Measurements from ENCODE around the gene C22orf39.
A peak's percentile ranks its signal among the peaks of the same experiment; 100 is the strongest.
"Not testable (repeated sequence)": the region's sequence is repeated elsewhere in the genome, so short reads cannot be mapped to it uniquely, and the experiment has no call there.

Gene C22orf39

GRCh38 chr22:19446603-19447329 is 745 bp downstream of the C22orf39 start:
- no peak for TF ChIP-seq CTCF (conservative IDR thresholded peaks at IDR 0.05; ENCODE audit: low read length)
- DNase-seq (ENCODE audit: low read depth): no peak
- peak overlapping the region; percentile 80 for H3K4me3 ChIP-seq (ENCODE audit: low read length)

- not testable (repeated sequence) for DNase-seq (ENCODE audit: low read depth); H3K4me3 ChIP-seq (ENCODE audit: low read length)
Observed at GRCh38 chr22:19445279-19445982, 2.1 kb downstream of the C22orf39 start.

GRCh38 chr22:19443544-19444211 is 3.8 kb downstream of the C22orf39 start:
- no peak for TF ChIP-seq CTCF (conservative IDR thresholded peaks at IDR 0.05; ENCODE audit: low read length)
- DNase-seq (ENCODE audit: low read depth): no peak
- H3K4me3 ChIP-seq (ENCODE audit: low read length): no peak overlapping the region

DNA sequence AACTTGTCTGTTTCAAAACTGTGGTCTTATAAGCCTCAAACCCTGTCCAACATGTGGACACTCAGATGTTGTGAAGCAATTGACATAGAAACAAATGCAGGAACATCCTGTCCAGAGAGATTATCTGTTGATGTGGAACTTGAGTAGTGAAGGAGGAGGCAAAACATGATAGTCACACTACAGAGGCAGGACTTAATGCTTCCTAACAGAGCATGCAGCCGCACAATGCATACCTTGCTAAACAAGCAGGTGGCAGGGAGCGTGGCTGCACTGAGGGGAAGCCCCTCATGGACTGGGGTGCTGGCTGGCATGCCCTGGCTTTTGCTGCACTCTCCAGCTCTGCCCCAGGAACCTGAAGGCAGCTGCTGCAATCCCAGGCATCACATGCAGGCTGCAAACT is 5.3 kb downstream of the C22orf39 start:
- no peak for TF ChIP-seq CTCF (conservative IDR thresholded peaks at IDR 0.05; ENCODE audit: low read length)
- no peak for DNase-seq (ENCODE audit: low read depth)
- H3K4me3 ChIP-seq (ENCODE audit: low read length): no peak overlapping the region

GRCh38 chr22:19440411-19441195 is 6.9 kb downstream of the C22orf39 start:
- no peak for TF ChIP-seq CTCF (conservative IDR thresholded peaks at IDR 0.05; ENCODE audit: low read length)
- DNase-seq (ENCODE audit: low read depth): no peak
- H3K4me3 ChIP-seq (ENCODE audit: low read length): no peak overlapping the region

DNA sequence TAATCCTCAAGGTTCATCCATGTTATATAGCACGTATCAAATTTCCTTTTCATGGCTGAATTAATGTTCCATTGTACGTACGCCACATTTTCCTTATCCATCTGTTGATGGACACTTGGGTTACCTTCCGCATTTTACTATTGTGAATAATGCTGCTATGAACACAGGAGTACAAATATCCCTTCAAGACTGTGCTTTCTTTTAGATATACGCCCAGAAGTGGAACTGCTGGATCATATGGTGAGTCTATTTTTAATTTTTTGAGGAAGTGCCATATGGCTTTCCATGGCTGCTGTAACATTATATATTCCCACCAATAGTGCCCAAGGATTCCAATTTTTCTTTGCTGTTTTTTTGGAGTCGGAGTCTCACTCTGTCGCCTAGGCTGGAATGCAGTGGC is 9.2 kb downstream of the C22orf39 start:
- TF ChIP-seq CTCF (conservative IDR thresholded peaks at IDR 0.05; ENCODE audit: low read length): no peak
- no peak for DNase-seq (ENCODE audit: low read depth)
- H3K4me3 ChIP-seq (ENCODE audit: low read length): no peak overlapping the region

DNA sequence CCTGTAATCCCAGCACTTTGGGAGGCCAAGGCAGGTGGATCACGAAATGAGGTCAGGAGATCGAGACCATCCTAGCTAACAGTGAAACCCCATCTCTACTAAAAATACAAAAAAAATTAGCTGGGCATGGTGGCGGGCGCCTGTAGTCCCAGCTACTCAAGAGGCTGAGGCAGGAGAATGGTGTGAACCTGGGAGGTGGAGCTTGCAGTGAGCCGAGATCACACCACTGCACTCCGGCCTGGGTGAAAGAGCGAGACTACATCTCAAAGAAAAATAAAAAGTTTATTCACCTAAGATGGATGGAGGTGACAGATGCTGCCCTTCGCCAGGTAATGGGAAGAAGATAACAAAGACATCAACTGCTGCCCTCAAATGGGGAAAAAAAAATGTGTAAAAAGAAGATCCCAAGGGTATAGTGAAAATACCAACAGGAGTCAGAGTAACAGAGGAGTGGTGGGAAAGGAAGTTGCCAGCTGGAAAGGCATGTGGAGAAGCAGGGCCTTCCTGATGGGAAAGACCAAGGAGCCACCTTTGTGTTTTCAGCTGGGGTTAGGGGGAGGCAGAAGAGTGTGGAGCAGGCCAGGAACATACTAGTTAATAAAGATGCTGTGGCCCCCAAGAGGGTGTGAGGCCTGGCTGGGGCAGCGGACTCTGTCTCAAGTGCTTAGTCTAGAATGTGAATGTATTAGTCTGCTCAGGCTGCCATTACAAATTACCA is 10.9 kb downstream of the C22orf39 start:
- not testable (repeated sequence) for H3K4me3 ChIP-seq (ENCODE audit: low read length); DNase-seq (ENCODE audit: low read depth)

Measured in AG10803 (cell line).